H1 (cell line): Measurements from ENCODE around the gene WWC2. TPM values are rescaled to one million over a fixed set of nuclear protein-coding genes. Genes with fewer than 3 reads are reported as not detected.

ENCODE experiments used
- CTCF ChIA-PET: fragments of 300-600 bp; sonication (Branson Sonifier 250); formaldehyde crosslinking; loops from one replicate; lab custom pipeline; 2021; ENCODE audit not compliant: partially characterized antibody; lab: Charles Lee
- POLR2A ChIA-PET: fragments of 300-600 bp; sonication (Branson Sonifier 250); formaldehyde crosslinking; loops from one replicate; lab custom pipeline; 2021; ENCODE audit warnings: inconsistent platforms; ENCODE audit not compliant: partially characterized antibody; lab: Charles Lee
- DNase-seq, 2 experiments: peaks; one replicate each; pipeline versions ENCODE4 v3.0.0 to v3.0.0-alpha.2; 2010 to 2022; ENCODE audit warnings: low spot score in 2 of 2, low read depth in 1 of 2, mixed read lengths in 1 of 2
- FAIRE-seq: peaks from 2 replicates; lab custom pipeline; 2011; peaks lifted over from hg19 to GRCh38; lab: Jason Lieb, UNC
- H2AFZ ChIP-seq: 2 replicates; pipeline ENCODE4 v1.8.1; 2012; ENCODE audit warnings: low read length, inconsistent platforms
- H2AK5ac ChIP-seq: 2 replicates; pipeline ENCODE4 v1.6.1; 2013; ENCODE audit warnings: low read depth, low read length
- H2BK120ac ChIP-seq: replicated peaks from 2 replicates; pipeline ENCODE3; 2013; ENCODE audit warnings: low read depth, low read length, inconsistent platforms
- H2BK12ac ChIP-seq: 2 replicates; pipeline ENCODE4 v1.6.1; 2013; ENCODE audit warnings: low read depth, low read length
- H2BK15ac ChIP-seq: 2 replicates; pipeline ENCODE4 v1.6.1; 2013; ENCODE audit warnings: low read length
- H2BK20ac ChIP-seq: 2 replicates; pipeline ENCODE4 v1.6.1; 2013; ENCODE audit warnings: low read length
- H2BK5ac ChIP-seq: 2 replicates; pipeline ENCODE4 v1.6.1; 2013; ENCODE audit warnings: low read depth, low read length
- H3K14ac ChIP-seq: 2 replicates; pipeline ENCODE4 v1.6.1; 2013; ENCODE audit warnings: inconsistent platforms; ENCODE audit not compliant: insufficient read length
- H3K18ac ChIP-seq: 2 replicates; pipeline ENCODE4 v1.6.1; 2013; ENCODE audit warnings: low read length; ENCODE audit errors: extremely low read depth
- H3K23ac ChIP-seq: 2 replicates; pipeline ENCODE4 v1.6.1; 2013; ENCODE audit warnings: inconsistent platforms; ENCODE audit not compliant: insufficient read length
- H3K23me2 ChIP-seq: 2 replicates; pipeline ENCODE4 v1.6.1; 2013; ENCODE audit warnings: low read depth, low read length
- H3K27ac ChIP-seq: 2 replicates; pipeline ENCODE4 v1.6.1; 2011; ENCODE audit warnings: low read depth, low read length, inconsistent platforms
- H3K27me3 ChIP-seq, 4 experiments: replicated peaks in 1 of 4; 1 replicate in 1 of 4; 2 replicates in 3 of 4; pipeline versions ENCODE4 v1.6.1 to v1.8.1; 2011 to 2013; ENCODE audit warnings: low read length in 3 of 4, mild to moderate bottlenecking in 3 of 4, inconsistent platforms in 2 of 4, mixed read lengths in 2 of 4, moderate library complexity in 1 of 4; ENCODE audit not compliant: control insufficient read depth in 3 of 4, insufficient read depth in 3 of 4; ENCODE audit errors: extremely low read depth in 1 of 4
- H3K36me3 ChIP-seq, 4 experiments: 2 replicates each; pipeline versions ENCODE4 v1.6.1 to v1.8.1; 2011 to 2013; ENCODE audit warnings: mild to moderate bottlenecking in 4 of 4, low read length in 3 of 4, moderate library complexity in 2 of 4, control low read depth in 1 of 4, inconsistent platforms in 1 of 4; ENCODE audit not compliant: insufficient read depth in 4 of 4, control insufficient read depth in 2 of 4
- H3K4ac ChIP-seq: replicated peaks from 2 replicates; pipeline ENCODE3; 2013; ENCODE audit warnings: low read length, low read depth, mixed read lengths, inconsistent platforms; ENCODE audit not compliant: insufficient read length
- H3K4me1 ChIP-seq, 4 experiments: replicated peaks in 1 of 4; 1 replicate in 1 of 4; 2 replicates in 3 of 4; pipeline versions ENCODE4 v1.6.1 to v1.8.1; 2011 to 2013; ENCODE audit warnings: low read length in 3 of 4, inconsistent platforms in 2 of 4, mixed read lengths in 1 of 4; ENCODE audit not compliant: insufficient read depth in 4 of 4, control insufficient read depth in 3 of 4
- H3K4me2 ChIP-seq, 2 experiments: 2 replicates each; pipeline versions ENCODE4 v1.6.1 to v1.8.1; 2011 to 2013; ENCODE audit warnings: low read depth in 2 of 2, low read length in 2 of 2, control low read depth in 1 of 2, inconsistent platforms in 1 of 2, mild to moderate bottlenecking in 1 of 2; ENCODE audit not compliant: insufficient read depth in 1 of 2
- H3K4me3 ChIP-seq, 4 experiments: fragments of 200-600, 300-600 bp in 1 of 4; sonication (generic), shearing (Covaris generic), sonication (Bioruptor Twin) in 1 of 4; 2 replicates each; pipeline versions ENCODE4 v1.5.1 to v1.8.1; 2011 to 2016; ENCODE audit warnings: low read length in 4 of 4, low read depth in 3 of 4, control low read depth in 2 of 4, inconsistent platforms in 2 of 4, mild to moderate bottlenecking in 2 of 4, mixed read lengths in 1 of 4, moderate library complexity in 1 of 4; ENCODE audit not compliant: insufficient read depth in 2 of 4; ENCODE audit errors: extremely low read depth in 1 of 4
- H3K56ac ChIP-seq: replicated peaks from 2 replicates; pipeline ENCODE3; 2013; ENCODE audit warnings: low read depth, mild to moderate bottlenecking, mixed read lengths, low read length, inconsistent platforms; ENCODE audit not compliant: insufficient read length
- H3K79me1 ChIP-seq: 2 replicates; pipeline ENCODE4 v1.6.1; 2013; ENCODE audit warnings: low read depth, low read length, control low read depth
- H3K79me2 ChIP-seq, 2 experiments: 2 replicates each; pipeline versions ENCODE4 v1.6.1 to v1.8.1; 2012 to 2013; ENCODE audit warnings: low read length in 2 of 2, mild to moderate bottlenecking in 2 of 2, inconsistent platforms in 1 of 2; ENCODE audit not compliant: insufficient read depth in 2 of 2, control insufficient read depth in 1 of 2
- H3K9ac ChIP-seq, 4 experiments: replicated peaks in 1 of 4; 1 replicate in 1 of 4; 2 replicates in 3 of 4; pipeline versions ENCODE4 v1.6.1 to v1.8.1; 2011 to 2013; ENCODE audit warnings: low read depth in 3 of 4, low read length in 3 of 4, control low read depth in 2 of 4, mild to moderate bottlenecking in 2 of 4, moderate library complexity in 2 of 4, inconsistent platforms in 1 of 4; ENCODE audit errors: extremely low read depth in 1 of 4
- H3K9me3 ChIP-seq, 2 experiments: 2 replicates each; pipeline versions ENCODE4 v1.6.1 to v1.8.1; 2012 to 2013; ENCODE audit warnings: mild to moderate bottlenecking in 2 of 2, moderate library complexity in 2 of 2, control low read depth in 1 of 2, inconsistent platforms in 1 of 2, low read depth in 1 of 2, low read length in 1 of 2, mixed read lengths in 1 of 2; ENCODE audit not compliant: insufficient read depth in 2 of 2
- H4K20me1 ChIP-seq, 2 experiments: replicated peaks in 1 of 2; 2 replicates each; pipeline versions ENCODE3 to v1.8.1; 2011 to 2013; ENCODE audit warnings: inconsistent platforms in 2 of 2, low read length in 2 of 2, mild to moderate bottlenecking in 1 of 2; ENCODE audit not compliant: insufficient read depth in 2 of 2, control insufficient read depth in 1 of 2
- H4K5ac ChIP-seq: 2 replicates; pipeline ENCODE4 v1.6.1; 2013; ENCODE audit warnings: low read length, low read depth, mixed read lengths, inconsistent platforms; ENCODE audit not compliant: insufficient read length
- H4K8ac ChIP-seq: 2 replicates; pipeline ENCODE4 v1.8.0; 2013; ENCODE audit warnings: mild to moderate bottlenecking, moderate library complexity, low read length, inconsistent platforms; ENCODE audit not compliant: insufficient read depth; ENCODE audit errors: extremely low read depth
- H4K91ac ChIP-seq: replicated peaks from 2 replicates; pipeline ENCODE3; 2013; ENCODE audit warnings: low read length, mixed read lengths, inconsistent platforms; ENCODE audit not compliant: insufficient read length
- CBX8 ChIP-seq: fragments of 300-800, 300-1000 bp; sonication (generic); IDR thresholded peaks from 2 replicates; pipeline ENCODE4 v1.7.1; 2016; ENCODE audit warnings: low read depth, low read length, borderline replicate concordance
- GABPA ChIP-seq: IDR thresholded peaks from 2 replicates; pipeline ENCODE4 v1.6.1; 2011; ENCODE audit warnings: mild to moderate bottlenecking, low read length, moderate library complexity, borderline replicate concordance; ENCODE audit not compliant: insufficient read depth
- HDAC6 ChIP-seq: IDR thresholded peaks from one replicate; pipeline ENCODE4 v1.7.1; 2012; ENCODE audit warnings: low read depth, mild to moderate bottlenecking, inconsistent platforms, low read length, moderate library complexity
- KDM1A ChIP-seq: fragments of 200-600, 300-600 bp; sonication (generic); IDR thresholded peaks from 2 replicates; pipeline ENCODE4 v1.7.1; 2016; ENCODE audit warnings: mild to moderate bottlenecking, low read length, borderline replicate concordance
- KDM4A ChIP-seq: IDR thresholded peaks from one replicate; pipeline ENCODE4 v1.7.1; 2012; ENCODE audit warnings: low read depth, mild to moderate bottlenecking, moderate library complexity, low read length, inconsistent platforms; ENCODE audit not compliant: severe bottlenecking
- SIRT6 ChIP-seq: IDR thresholded peaks from one replicate; pipeline ENCODE4 v1.7.1; 2012; ENCODE audit warnings: low read length, inconsistent platforms
- SIX5 ChIP-seq: IDR thresholded peaks from 2 replicates; pipeline ENCODE4 v1.6.1; 2011; ENCODE audit warnings: mild to moderate bottlenecking, low read depth, low read length
- SP1 ChIP-seq: IDR thresholded peaks from 2 replicates; pipeline ENCODE4 v1.6.1; 2011; ENCODE audit warnings: low read depth, low read length
- USF2 ChIP-seq: IDR thresholded peaks from 2 replicates; pipeline ENCODE4 v1.6.1; 2011; ENCODE audit warnings: low read length, improper control_type of control experiment
- WGBS, 2 experiments: shearing (Covaris generic) in 1 of 2; methylation state at CpG; one replicate each; pipeline versions ENCODE4 v1.1.6 to v1.1.7; 2013 to 2015; ENCODE audit warnings: low lambda C conversion rate in 2 of 2, mixed read lengths in 2 of 2, inconsistent platforms in 1 of 2, low coverage in 1 of 2, missing lambda C conversion rate in 1 of 2; ENCODE audit not compliant: insufficient replicate concordance in 2 of 2, insufficient coverage in 1 of 2, insufficient read length in 1 of 2; ENCODE audit errors: extremely low coverage in 1 of 2, missing lambda C conversion rate in 1 of 2; 5-methylcytosine and 5-hydroxymethylcytosine counted together
- polyA plus RNA-seq, 7 experiments: library from polyadenylated mRNA; depleted of rRNA in 3 of 7; stranded (reverse) in 5 of 7; unstranded in 2 of 7; fragments of >200 nt in 5 of 7; fragments of 200-250 nt in 2 of 7; gene quantifications; 1 replicate in 5 of 7; 2 replicates in 1 of 7; 4 replicates in 1 of 7; pipeline versions ENCODE4 v1.2.1 to v1.2.3, GENCODE V29; 2011 to 2013; ENCODE audit warnings: missing spikeins in 2 of 7, mixed read lengths in 2 of 7
- total RNA-seq: library from RNA; stranded (reverse); fragmentation: NEBNext Ultra II Directional; extraction: Animal tissue kit (Norgen Biotek cat#: 25700); gene quantifications from 2 replicates; pipeline ENCODE4 v1.2.1, GENCODE V29; 2021
- TF ChIP-seq, protein P1 (sequence below), 3 experiments: IDR thresholded peaks; 1 replicate in 2 of 3; 2 replicates in 1 of 3; pipeline versions ENCODE4 v1.5.1 to v1.6.1; 2011; ENCODE audit warnings: low read length in 3 of 3, mild to moderate bottlenecking in 3 of 3, inconsistent platforms in 2 of 3, low read depth in 1 of 3, moderate library complexity in 1 of 3; ENCODE audit not compliant: insufficient read depth in 1 of 3; ENCODE audit errors: control extremely low read depth in 1 of 3

The WWC2 gene
- total and polyA plus RNA-seq, 2 of the 8 experiments (the other 6 are each of a cell fraction or from before 2014, with no cell fraction given), result 17.6 to 135 TPM

- no peak overlapping the region for H3K14ac ChIP-seq
- POLR2A ChIA-PET, result interaction anchor here (0.6 to 1.1 kb wide), 5 partner anchors 53 to 116 kb away, joined by 3 to 4 read pairs (median 3); no protein-coding TSS in a partner anchor
- no peak overlapping the region for H2BK20ac ChIP-seq
- DNase-seq (no peak), FAIRE-seq (no peak)
- H3K23me2 ChIP-seq, result no peaks in the 10 kb centered on the region
- H3K27me3 ChIP-seq, result no peaks in the 10 kb centered on the region
- H3K27ac ChIP-seq, result no peak overlapping the region
- H4K5ac ChIP-seq, result no peak overlapping the region
- no peak overlapping the region for H2BK120ac ChIP-seq
- H3K36me3 ChIP-seq, result peaks cover 0 to 12% (median 2%) of the 10 kb centered on the region in 4 experiments; a peak in 4 of 8 replicates
- H2AFZ ChIP-seq, result no peak overlapping the region
- no peak overlapping the region for H3K56ac ChIP-seq
- no peak overlapping the region for H3K23ac ChIP-seq
- no peaks in the 10 kb centered on the region for H3K79me1 ChIP-seq
- peaks cover 0 to 2% of the 10 kb centered on the region in 2 experiments for H4K20me1 ChIP-seq
- no peak overlapping the region for H2BK15ac ChIP-seq
- H4K8ac ChIP-seq, result no peak overlapping the region
- H3K4me1 ChIP-seq, result peaks cover 0 to 4% (median 3%) of the 10 kb centered on the region in 4 experiments; a peak in 3 of 7 replicates
- H2AK5ac ChIP-seq, result no peak overlapping the region
- H4K91ac ChIP-seq, result no peak overlapping the region
- WGBS, 2 experiments, result 41% methylated on average over 2 of the region's 2 CpGs; no CpG with 5 or more reads in 1 of the 2 experiments
- H3K4ac ChIP-seq, result no peak overlapping the region
- no peak overlapping the region for H3K4me2 ChIP-seq
- no peak overlapping the region for H2BK12ac ChIP-seq
- CTCF ChIA-PET, result interaction anchor here (1.0 to 1.4 kb wide), 4 partner anchors 9 to 200 kb away, joined by 3 to 5 read pairs (median 4); no protein-coding TSS in a partner anchor
- H3K18ac ChIP-seq, result no peak overlapping the region
- peaks cover 0 to 7% of the 10 kb centered on the region in 2 experiments; a peak in 3 of 4 replicates for H3K79me2 ChIP-seq
- H3K9ac ChIP-seq, result no peak overlapping the region
- H3K9me3 ChIP-seq, result no peaks in the 10 kb centered on the region
- no peak overlapping the region for H3K4me3 ChIP-seq
- H2BK5ac ChIP-seq, result no peak overlapping the region
- TF ChIP-seq CBX8 (no peak), SIRT6 (no peak), HDAC6 (no peak), SIX5 (no peak), GABPA (no peak), SP1 (no peak), KDM1A (no peak), USF2 (no peak), KDM4A (no peak)
- TF ChIP-seq, protein P1, sequence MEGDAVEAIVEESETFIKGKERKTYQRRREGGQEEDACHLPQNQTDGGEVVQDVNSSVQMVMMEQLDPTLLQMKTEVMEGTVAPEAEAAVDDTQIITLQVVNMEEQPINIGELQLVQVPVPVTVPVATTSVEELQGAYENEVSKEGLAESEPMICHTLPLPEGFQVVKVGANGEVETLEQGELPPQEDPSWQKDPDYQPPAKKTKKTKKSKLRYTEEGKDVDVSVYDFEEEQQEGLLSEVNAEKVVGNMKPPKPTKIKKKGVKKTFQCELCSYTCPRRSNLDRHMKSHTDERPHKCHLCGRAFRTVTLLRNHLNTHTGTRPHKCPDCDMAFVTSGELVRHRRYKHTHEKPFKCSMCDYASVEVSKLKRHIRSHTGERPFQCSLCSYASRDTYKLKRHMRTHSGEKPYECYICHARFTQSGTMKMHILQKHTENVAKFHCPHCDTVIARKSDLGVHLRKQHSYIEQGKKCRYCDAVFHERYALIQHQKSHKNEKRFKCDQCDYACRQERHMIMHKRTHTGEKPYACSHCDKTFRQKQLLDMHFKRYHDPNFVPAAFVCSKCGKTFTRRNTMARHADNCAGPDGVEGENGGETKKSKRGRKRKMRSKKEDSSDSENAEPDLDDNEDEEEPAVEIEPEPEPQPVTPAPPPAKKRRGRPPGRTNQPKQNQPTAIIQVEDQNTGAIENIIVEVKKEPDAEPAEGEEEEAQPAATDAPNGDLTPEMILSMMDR (IDR thresholded peaks at IDR 0.05; ENCODE audit: control extremely low read depth in 1 of 3, insufficient read depth in 1 of 3, low read depth in 1 of 3, low read length in 3 of 3), result no peak
Measured at GRCh38 chr4:183213996-183214395, 114.9 kb downstream of the WWC2 start.
